GM18511 (cell line): Measurements from ENCODE around the gene CCDC196.
"Not testable (repeated sequence)": the region's sequence is repeated elsewhere in the genome, so short reads cannot be mapped to it uniquely, and the experiment has no call there.

Source experiments
- ATAC-seq: cut with Tn5 transposase; IDR thresholded peaks from one replicate; pipeline ENCODE4 v1.9.1; 2021; ENCODE audit warnings: mild to moderate bottlenecking, moderate library complexity; ENCODE audit not compliant: unreplicated experiment

Gene CCDC196

DNA sequence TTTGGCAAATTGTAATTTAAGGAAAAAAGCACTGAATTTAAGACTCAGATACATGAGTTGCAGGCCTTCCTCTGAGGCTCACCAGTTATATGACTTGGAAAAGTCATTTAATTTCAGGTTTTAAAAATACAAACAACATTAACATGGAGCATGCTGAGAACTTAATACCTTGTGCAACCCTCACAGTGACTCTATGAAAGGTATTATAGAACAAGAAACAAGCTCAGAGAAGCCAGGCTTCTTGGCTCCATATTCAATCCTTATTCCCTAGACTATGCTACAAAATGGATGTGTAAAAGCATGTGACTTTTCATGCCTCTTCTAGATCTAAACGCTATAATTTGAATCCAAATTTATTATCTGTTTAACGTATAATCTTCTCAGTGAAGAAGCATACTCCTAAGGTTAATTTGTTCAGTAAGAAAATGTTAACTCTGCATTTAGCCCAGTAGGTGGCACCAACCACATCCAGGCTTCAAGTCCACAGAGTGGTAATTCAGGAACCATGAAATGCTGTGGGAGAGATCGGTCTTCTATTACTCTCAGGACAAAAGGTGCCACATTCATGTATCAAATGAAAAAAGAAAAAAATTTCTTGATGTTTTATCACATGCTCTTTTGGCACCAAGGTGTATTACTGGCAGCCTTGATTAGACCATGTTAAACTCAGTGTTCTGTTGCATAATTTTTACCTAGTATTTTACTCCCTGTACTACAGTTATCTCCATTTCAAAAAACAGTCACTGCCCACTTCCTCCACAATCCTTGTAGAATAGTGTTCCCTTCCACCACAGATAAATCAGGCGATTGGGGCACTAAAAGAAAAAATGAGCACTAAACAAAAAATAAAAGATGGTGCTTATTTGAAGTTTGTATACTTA, 9.3 kb downstream of the CCDC196 start:
- ATAC-seq: peak; percentile 81

DNA sequence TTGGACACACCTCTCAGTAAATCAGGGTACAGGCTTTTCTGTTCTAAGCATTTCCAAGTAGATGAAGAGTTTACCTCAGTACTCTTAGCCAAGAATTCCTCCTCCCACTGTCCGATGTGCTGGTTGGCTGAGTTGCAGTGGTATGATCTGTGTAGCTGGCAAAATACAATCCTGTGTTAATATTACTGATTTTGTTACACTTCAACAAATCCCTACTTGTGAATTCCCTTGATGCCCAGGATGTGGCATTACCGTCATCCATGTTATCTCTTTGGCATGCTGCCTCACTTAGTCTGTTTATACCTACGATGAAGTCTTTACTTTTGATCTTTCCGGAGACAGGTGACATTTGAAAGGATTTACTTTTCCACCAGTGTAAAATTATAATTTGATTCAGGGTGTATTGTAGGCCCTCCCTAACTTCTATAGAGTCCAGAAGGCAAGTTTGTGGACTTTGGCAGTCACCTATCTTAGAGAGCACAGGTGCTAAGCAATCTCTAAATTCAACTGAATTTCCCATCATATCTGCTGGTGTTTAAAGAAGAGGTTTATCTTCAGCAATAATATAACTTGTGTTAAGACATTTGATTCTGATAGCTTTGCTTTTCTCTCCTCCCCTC, 10.1 kb downstream of the CCDC196 start:
- ATAC-seq: no peak

DNA sequence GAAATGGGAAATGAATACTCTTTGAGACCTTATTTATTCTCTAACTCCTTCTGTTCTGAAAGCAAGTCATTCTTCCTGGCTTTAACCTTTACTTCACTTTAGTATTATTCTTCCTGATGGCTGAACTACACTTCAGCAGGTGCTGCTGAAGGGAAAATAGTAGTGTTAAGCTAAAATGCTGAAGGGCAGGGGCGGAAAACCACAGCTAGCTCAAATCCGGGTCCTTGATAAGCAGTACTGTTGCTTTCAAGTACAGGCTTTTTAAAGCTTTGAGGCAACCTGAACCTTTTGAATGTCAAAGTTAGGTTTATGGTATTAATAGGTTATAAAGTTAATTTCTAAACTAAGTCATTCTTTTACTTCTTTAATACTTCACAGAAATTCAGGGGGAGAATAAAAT, 10.7 kb downstream of the CCDC196 start:
- no peak for ATAC-seq

DNA sequence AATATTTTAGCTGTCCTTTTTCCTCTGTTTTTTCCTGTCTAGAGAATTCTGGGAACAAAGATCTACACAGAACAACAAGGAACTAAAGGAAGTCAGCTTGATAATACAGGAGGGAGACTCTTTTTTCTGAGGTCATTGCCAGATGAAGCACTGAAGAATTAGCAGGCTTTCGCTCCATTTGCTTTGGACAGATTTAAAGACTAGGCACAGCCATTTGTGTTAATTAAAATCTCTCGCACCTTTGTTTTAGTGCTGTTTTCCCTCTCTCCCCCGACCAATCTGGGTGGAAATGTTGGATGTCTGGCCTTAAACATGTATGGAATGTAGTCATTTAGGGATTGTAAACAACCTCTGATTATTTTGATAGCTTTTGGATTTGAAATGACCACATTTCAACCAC, 12.1 kb downstream of the CCDC196 start:
- ATAC-seq: no peak

DNA sequence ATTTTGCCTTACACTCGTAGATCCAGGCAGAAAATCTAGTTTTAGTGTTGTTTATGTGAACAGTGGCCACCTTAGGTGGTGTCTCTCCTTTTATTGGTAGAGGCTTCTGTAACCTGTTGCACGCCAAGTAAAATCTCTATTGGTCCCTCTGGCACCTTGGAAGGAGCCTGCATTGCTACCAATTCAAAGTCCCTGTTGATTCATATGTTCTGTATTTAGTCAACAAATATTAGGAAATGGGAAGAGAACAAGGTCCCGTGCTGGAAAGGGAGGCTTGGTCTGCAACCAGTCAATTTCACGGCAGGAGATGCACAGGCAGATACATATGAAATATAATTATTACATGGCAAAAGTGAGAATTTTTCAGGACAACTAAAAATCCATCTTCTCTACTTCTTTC, 15.4 kb downstream of the CCDC196 start:
- no peak for ATAC-seq

DNA sequence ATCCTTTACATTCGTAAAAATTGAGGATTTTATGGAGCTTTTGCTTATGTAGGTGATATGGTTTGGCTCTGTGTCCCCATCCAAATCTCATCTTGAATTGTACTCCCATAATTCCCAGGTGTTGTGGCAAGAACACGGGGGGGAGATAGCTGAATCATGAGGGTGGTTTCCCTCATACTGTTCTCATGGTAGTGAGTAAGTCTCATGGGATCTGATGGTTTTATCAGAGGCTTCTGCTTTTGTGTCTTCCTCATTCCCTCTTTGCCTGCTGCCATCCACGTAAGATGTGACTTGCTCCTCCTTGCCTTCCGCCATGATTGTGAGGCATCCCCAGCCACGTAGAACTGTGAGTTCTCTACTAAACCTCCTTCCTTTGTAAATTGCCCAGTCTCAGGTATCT, 16.7 kb downstream of the CCDC196 start:
- not testable (repeated sequence) for ATAC-seq

DNA sequence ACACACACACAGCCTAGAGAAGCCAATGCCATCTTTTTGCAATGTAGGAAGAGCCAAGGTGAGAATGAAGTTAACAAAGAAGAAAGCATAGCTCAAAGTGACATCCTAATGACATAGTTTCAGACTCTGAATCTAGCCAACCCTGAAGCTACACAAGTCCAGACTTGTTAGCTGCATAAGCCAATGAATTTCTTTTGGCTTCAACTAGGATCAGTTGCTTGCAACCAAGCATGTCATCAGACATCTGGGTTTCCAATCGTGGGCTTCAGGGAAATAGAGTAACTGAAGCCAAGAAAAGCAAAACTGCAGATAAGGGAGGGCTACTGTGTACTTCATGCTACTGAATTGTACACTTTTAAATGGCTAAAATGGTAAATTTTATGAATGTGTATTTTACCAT, 17.4 kb downstream of the CCDC196 start:
- no peak for ATAC-seq

DNA sequence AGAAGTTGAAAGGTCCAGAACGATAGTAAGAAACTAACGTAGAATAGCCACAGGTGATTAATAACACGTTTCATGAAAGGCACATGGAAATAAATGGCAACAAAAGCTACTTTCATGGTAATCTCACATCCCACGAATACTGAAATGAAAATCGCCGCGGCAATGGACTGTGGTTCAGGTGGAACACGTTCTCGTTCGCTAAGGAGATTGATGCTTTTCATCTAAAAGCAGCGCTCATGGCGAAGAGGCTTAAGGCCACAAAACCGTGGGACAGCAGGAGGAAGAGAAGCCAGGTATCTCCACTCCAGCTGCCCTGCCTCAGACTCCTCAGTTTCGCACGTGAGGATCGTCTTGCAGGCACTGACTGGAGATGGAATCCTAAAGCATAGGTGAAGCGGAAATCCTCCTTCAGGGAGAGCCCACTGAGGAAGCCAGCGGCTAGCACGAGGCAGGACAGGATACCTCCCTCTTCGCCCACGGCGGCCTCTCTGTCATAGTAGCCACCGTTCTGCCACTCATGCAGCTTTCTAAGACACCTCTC, 21.1 kb downstream of the CCDC196 start:
- ATAC-seq: peak; percentile 23

DNA sequence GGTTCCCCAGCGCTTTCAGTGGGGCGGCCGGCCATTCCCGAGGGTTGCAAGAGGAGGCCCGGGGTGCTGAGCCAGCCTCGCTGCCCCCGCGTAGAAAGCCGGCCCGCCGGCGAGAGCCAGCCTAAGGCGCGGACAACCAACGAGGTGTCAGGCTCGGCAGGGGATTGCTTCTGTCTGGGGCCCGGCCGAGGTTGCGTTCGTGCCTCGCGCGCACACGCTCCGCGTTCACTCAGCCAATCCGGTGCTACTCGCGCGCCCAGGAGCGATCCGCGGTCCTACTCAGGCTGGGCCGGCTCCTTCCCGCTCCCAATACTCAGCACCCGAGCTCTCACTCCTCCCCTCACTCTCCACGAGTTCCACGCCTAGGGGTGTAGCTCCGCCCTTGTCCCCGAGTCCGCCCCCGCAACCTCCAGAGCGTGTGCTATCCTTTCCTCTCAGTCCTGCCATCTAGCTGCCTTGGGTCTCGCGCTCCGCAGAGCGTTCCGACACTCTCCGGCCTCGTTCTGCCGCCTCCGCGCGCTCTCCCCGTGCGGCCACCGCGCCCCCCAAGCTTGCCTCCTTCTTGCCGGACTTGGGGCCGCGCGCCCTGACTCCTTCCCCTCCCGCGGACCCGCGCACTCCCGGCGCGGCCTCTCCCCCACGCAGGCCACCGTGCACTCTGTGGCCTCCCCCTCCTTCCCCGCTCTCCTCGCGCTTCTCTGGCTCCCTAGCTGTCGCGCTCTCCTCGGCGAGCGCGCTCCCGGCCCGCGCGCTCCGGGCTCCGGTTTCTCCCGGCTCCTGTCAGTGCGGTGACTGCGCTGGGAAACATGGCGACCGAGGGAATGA, 21.8 kb downstream of the CCDC196 start, which contains the start of gene GPHN:
GPHN (plus strand) TSS at position 426 of the 825 bp plus-strand sequence.
- peak; percentile 87 for ATAC-seq

DNA sequence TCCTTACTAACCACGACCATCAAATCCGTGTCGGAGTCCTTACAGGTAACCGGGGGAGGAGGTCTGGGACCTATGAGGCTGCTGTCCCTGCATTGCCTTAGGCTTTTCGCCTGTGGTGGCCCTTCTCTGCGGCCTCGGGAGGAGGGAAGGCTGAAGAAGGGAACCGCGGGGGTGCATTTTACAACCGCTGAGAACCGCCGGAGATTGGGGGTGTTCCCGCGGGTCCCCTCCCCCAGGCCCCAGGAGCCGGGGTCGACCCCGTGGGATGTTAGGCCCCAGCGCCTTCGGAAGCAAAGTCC, 22.3 kb downstream of the CCDC196 start:
- no peak for ATAC-seq

DNA sequence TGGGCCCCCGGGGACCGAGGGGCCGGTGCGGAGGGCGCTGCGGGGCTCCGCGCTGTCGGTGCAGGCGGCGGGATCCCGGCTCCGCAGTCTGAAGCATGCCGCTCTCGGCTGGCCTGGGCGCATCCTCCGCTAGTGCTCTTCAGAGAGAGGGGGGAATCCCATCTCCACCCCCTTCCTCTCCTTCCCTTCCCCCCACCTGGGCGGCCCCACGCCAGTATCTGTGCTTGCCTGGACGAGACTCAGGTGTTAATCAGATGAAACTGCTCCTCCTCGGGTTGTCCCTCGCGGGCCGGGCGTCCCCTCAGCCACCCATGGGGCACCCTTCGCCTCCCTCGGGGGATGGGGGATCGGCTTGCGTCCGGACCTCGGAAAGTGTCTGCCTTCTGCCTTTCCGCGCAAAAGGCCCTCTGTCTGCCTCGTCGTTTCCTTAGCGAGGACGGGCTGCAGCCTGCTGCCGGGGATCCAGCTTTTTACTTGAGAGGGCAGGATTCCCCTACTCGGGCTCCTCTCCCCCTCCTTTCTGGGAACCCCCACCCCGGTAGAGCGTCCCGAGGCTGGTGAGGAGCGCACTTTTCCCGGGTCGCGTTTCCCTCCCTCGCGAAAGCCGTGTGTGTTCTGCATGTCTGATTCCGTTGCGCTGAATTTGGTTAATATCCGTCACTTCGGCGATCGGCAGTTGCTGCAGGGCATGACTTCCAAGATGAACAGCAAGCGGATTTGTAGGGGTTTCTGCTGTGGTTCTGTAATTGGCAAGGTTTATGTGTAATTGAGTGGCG, 22.9 kb downstream of the CCDC196 start:
- ATAC-seq: peak; percentile 30

DNA sequence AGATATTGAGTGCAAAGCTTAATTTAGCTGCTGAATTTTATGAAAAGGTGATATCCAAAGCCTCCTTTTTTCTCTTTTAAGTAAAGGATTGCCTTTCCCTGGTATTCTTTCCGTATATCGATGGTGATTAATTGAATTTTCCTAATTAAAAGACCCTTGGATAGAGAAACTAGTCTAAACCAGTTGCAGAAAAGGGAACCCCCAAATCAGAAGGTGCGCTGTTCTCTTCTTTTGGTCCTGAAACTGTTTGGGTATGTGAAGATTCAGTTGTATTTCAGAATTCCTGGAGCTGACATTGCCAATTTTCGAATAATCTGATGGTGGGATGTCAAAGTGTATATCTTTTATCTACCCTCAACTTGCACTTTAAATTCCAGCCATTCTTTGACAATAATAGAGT, 23.7 kb downstream of the CCDC196 start:
- ATAC-seq: no peak

DNA sequence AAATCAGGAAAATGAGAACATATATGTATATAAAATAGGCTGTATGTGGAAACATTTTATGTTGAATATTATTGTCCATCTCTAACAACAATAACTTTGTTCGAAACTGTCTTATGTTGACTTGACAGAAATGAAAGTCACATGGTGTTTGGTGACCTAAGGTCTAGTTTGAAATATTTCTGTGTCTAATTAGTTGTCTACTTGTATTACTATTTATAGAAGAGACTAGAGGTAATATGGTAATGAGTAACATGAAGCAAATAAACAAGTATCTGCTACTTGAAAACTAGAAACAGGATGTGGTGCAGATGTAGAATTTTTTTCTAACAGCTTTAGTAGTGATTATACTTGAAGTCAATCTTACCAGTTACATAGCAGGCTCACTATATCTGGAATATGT, 25.7 kb downstream of the CCDC196 start:
- no peak for ATAC-seq

DNA sequence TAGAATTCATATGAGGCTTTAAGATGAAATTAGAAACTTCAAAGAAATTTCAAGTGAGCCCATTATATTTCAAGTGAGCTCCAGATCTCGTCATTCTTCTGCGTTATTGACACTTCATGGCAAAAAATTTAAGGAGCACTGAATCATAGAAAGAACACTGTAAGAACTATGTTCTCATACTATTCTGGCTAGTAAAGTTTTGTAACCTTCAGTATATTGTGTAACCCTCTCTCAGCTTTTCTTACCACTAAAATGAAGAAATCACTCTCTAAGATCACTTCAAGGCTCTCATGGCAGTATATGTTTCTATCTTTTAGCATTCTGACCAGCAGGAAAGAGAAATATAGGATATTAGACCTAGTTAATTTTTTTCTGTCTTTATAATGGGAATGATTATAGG, 28.0 kb downstream of the CCDC196 start:
- no peak for ATAC-seq

DNA sequence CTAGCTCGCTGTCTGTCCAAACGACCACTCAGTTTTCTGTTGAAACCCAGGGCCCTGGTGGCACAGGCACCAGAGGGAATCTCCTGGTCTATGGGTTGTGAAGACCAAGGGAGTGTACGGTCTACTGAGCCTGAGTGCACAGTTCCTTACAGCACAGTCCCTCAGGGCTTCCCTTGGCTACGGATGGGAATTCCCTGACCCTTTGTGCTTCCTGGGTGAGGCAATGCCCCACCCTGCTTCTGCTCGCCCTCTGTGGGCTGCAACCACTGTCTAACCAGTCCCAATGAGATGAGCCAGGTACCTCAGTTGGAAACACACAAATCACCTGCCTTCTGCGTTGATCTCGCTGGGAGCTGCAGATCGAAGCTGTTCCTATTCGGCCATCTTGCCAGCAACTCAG, 44.4 kb downstream of the CCDC196 start:
- no peak for ATAC-seq

DNA sequence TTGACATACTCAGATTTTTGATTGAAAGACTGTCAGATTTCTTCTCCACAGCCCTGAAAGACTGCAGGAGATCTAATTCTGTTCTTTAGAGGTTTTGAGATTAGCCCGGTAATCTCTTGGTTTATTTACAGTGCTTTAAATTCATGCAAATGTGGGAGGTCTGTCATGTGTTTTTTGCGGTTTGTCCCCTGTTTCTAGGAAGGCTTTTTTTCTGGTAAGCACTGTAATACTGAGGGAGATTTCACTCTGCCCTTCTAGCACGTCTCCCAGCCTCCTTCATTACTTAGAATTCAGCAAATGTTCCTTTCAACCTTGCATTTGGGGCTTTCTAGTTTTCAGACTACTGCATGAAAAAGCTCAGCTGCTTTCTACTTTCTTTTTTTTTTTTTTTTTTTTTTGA, 52.9 kb downstream of the CCDC196 start:
- ATAC-seq: no peak

DNA sequence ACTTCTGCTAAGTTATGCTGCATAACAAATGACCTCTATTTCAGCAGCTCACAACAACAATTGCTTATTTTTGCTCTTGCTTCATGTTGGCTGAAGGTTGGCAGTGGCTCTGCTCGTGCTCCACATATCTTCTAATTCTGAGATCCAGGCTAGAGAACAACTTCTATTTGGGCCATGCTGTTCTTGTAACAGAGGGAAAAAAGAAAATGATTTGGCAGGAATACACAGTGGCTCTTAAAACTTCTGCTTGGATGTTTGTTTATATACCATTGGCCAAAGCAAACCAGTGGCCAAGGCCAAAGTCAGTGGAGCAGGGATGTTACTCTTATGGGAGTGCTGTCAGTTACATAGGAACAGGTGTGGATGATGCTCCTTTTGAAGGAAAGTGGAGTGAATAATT, 53.9 kb downstream of the CCDC196 start:
- ATAC-seq: no peak

DNA sequence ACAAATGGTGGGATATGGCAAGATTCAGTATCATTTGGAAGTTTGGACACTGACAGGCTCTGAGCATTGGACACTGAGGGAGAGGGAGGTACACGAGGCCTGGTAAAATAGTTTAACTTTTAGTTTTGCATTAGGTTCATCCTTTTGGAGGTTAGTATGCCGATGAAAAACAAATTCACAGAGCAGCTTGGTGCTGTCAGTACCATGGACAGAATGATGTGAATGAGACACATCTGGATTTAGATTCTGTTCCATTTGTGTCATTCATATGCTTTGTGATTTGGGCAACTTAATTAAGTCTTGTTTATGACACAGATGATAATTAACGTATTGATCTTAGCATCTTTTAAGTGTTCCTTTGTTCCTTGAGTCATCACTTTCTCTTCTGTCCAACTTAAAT, 55.5 kb downstream of the CCDC196 start:
- ATAC-seq: no peak

DNA sequence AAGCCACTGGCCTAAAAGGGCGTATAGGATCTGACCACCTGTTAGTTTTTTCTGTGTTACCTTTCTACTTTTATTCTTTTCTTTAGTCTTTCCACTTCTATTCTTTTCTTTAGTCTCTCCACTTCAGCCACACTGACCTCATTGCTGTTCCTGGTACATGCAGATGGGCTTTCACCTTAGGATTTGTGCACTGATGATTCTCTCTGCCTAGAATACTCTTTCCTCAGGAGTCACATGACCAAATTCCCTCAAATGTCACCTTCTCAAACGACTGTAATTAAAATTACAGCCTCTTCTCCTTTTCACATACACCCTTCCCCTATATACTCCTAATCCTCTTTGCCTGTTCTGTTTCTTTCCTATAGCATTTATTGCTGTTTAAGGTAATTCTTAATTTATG, 57.8 kb downstream of the CCDC196 start:
- ATAC-seq: no peak

DNA sequence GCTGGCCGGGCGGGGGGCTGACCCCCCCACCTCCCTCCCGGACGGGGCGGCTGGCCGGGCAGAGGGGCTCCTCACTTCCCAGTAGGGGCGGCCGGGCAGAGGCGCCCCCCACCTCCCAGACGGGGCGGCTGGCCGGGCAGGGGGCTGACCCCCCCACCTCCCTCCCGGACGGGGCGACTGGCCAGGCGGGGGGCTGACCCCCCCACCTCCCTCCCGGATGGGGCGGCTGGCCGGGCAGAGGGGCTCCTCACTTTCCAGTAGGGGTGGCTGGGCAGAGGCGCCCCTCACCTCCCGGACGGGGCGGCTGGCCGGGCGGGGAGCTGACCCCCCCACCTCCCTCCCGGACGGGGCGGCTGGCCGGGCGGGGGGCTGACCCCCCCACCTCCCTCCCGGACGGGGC, 59.0 kb downstream of the CCDC196 start:
- not testable (repeated sequence) for ATAC-seq

DNA sequence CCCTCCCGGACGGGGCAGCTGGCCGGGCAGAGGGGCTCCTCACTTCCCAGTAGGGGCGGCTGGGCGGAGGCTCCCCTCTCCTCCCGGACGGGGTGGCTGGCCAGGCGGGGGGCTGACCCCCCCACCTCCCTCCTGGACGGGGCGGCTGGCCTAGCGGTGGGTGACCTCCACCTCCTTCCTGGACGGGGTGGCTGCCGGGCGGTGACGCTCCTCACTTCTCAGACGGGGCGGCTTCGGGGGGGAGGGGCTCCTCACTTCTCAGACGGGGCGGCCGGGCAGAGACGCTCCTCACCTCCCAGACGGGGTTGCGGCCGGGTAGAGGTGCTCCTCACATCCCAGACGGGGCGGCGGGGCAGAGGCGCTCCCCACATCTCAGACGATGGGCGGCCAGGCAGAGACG, 59.6 kb downstream of the CCDC196 start:
- not testable (repeated sequence) for ATAC-seq
